Central memory CD8-positive, alpha-beta T cell (primary cell): ENCODE measurements around the gene OR8K5.

Experiments
- ATAC-seq: fragments of 150-1000 bp; cut with Tn5 transposase; replicated peaks from 2 replicates; pipeline ENCODE4 v1.10.0; 2022; ENCODE audit warnings: mild to moderate bottlenecking, moderate FRiP score, moderate number of reproducible peaks; ENCODE audit not compliant: poor library complexity, severe bottlenecking; ENCODE audit errors: extremely low read depth
- DNase-seq, 2 donors: peaks; one replicate each; pipeline ENCODE4 v3.0.0; 2021; ENCODE audit warnings: low spot score in 2 of 2
- H3K27ac Mint-ChIP-seq: one replicate; pipeline ENCODE4 v1.8.0; 2022; ENCODE audit warnings: low read depth, mild to moderate bottlenecking, moderate library complexity, mixed read lengths
- H3K27me3 Mint-ChIP-seq: one replicate; pipeline ENCODE4 v1.8.0; 2022; ENCODE audit warnings: mixed read lengths
- H3K36me3 Mint-ChIP-seq: one replicate; pipeline ENCODE4 v1.8.0; 2022; ENCODE audit warnings: mild to moderate bottlenecking, moderate library complexity, mixed read lengths; ENCODE audit not compliant: insufficient read depth
- H3K4me1 Mint-ChIP-seq: one replicate; pipeline ENCODE4 v1.8.0; 2022; ENCODE audit warnings: mixed read lengths
- H3K4me3 Mint-ChIP-seq: one replicate; pipeline ENCODE4 v1.8.0; 2022; ENCODE audit warnings: mild to moderate bottlenecking, moderate library complexity, mixed read lengths
- H3K9me3 Mint-ChIP-seq: one replicate; pipeline ENCODE4 v1.8.0; 2022; ENCODE audit warnings: mixed read lengths

Gene OR8K5

DNA sequence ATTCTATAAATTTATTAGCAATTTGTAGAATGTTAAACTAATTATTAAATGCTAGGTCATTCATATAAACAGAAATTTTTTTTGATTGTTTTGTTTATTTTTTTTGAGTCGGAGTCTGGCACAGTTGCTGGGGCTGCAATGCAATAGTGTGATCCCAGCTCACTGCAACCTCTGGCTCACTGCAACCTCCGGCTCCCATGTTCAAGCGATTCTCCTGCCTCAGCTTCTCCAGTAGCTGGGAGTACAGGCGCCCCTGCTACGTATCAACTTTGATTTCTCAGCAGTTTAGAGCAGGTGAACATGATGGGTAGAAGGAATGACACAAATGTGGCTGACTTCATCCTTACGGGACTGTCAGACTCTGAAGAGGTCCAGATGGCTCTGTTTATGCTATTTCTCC is 38.0 kb downstream of the OR8K5 start, which contains the start of gene OR8H3:
Gene OR8H3 (plus strand): TSS at position 301 of the 400 bp plus-strand sequence. CDS start 0 bp downstream, at position 301.
- no peaks in the 10 kb centered on the region for H3K27me3 Mint-ChIP-seq
- no peak for ATAC-seq
- H3K9me3 Mint-ChIP-seq: peaks cover 14% of the 10 kb centered on the region
- H3K4me3 Mint-ChIP-seq: no peak within 1 kb of the TSS
- no peaks in the 10 kb centered on the region for H3K4me1 Mint-ChIP-seq
- no peak within 1 kb of the TSS for H3K27ac Mint-ChIP-seq
- H3K36me3 Mint-ChIP-seq: peaks cover 3% of the 10 kb centered on the region
- DNase-seq: no peak
